Aorta (tissue), 5 donors: ENCODE results near the gene UCK2. TPM values are rescaled to one million over a fixed set of nuclear protein-coding genes. Genes with fewer than 3 reads are reported as not detected.

ENCODE experiments used
- ATAC-seq: fragments of 200-7000 bp; cut with Tn5 transposase; one replicate; pipeline ENCODE4 v1.9.1; 2022; ENCODE audit warnings: moderate library complexity; ENCODE audit not compliant: low FRiP score
- DNase-seq, 2 donors: peaks; one replicate each; pipeline ENCODE4 v3.0.0-alpha.2; 2020
- H3K27ac ChIP-seq, 2 donors: one replicate each; pipeline ENCODE4 v1.5.1; 2013; ENCODE audit warnings: low read length in 2 of 2, mild to moderate bottlenecking in 2 of 2, moderate library complexity in 2 of 2, control low read depth in 1 of 2, inconsistent platforms in 1 of 2, low read depth in 1 of 2
- H3K27me3 ChIP-seq, 2 donors: one replicate each; pipeline ENCODE4 v1.6.1; 2013; ENCODE audit warnings: control low read depth in 1 of 2, low read length in 1 of 2, mild to moderate bottlenecking in 1 of 2, moderate library complexity in 1 of 2; ENCODE audit not compliant: insufficient read depth in 2 of 2, control insufficient read depth in 1 of 2
- H3K36me3 ChIP-seq, 2 donors: one replicate each; pipeline ENCODE4 v1.6.1; 2013; ENCODE audit warnings: control low read depth in 1 of 2, low read length in 1 of 2, mild to moderate bottlenecking in 1 of 2; ENCODE audit not compliant: insufficient read depth in 2 of 2, control insufficient read depth in 1 of 2
- H3K4me1 ChIP-seq, 2 donors: one replicate each; pipeline ENCODE4 v1.6.1; 2013; ENCODE audit warnings: low read length in 2 of 2, control low read depth in 1 of 2, mild to moderate bottlenecking in 1 of 2, moderate library complexity in 1 of 2; ENCODE audit not compliant: insufficient read depth in 2 of 2, control insufficient read depth in 1 of 2
- H3K4me3 ChIP-seq, 2 donors: one replicate each; pipeline ENCODE4 v1.5.1; 2013; ENCODE audit warnings: low read length in 2 of 2, control low read depth in 1 of 2, mild to moderate bottlenecking in 1 of 2
- H3K9me3 ChIP-seq: one replicate; pipeline ENCODE4 v1.6.1; 2013; ENCODE audit warnings: mild to moderate bottlenecking, low read length; ENCODE audit not compliant: control insufficient read depth
- WGBS, 2 donors: extraction: QIAGEN DNeasy Blood & Tissue Kit; methylation state at CpG; one replicate each; pipeline ENCODE4 v1.1.7; 2013; 5-methylcytosine and 5-hydroxymethylcytosine counted together
- intact Hi-C, 2 donors: fragments of 100-400 bp; cut with DNase I; formaldehyde crosslinking; loops; one replicate each; pipeline versions ENCODE4 v1.14.2 to v1.15.0; 2022
- polyA plus RNA-seq, 2 donors: library from polyadenylated mRNA; stranded (reverse); fragments of 200-250 nt; gene quantifications; one replicate each; pipeline ENCODE4 v1.2.3, GENCODE V29; 2013
- total RNA-seq, 2 donors: library from RNA; stranded (reverse); fragmentation: NEBNext Ultra II Directional; extraction: Animal tissue kit (Norgen Biotek cat#: 25700); gene quantifications; one replicate each; pipeline ENCODE4 v1.2.1, GENCODE V29; 2021
- donor health status: healthy with polysubstance abuse.
- donor health status: Bipolar disorder and iron deficiency.
- donor health status: DM: no; HTN: no; CAD: no.
- donor health status: DM: no; HTN: no; CAD: no.
- donor health status: DM: yes; HTN: yes; CAD: no.

The UCK2 gene
- total and polyA plus RNA-seq, 4 donors = 7.2 to 31.1 (median 19.9) TPM

DNA sequence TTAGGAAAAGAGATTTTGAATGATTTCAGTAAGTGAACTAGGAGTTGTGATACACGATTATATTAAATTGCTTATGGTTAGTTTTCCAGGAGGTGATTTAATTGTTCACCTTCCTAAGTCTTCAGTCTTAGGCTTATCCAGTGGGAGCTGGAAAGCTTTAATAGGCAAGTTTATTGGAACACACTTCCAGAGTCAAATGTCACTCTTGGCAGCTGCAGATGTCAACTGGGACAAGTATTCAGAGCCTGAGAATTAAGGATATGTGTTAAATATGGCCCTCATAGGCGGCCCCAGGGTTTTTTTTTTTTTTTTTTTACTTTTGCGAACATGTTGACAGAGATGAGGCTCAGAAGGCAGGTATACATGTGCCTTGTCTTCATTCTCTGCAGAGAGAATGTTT lies 29.2 kb downstream of the UCK2 start:
- intact Hi-C loops = no loop called here
- no peak for ATAC-seq

DNA sequence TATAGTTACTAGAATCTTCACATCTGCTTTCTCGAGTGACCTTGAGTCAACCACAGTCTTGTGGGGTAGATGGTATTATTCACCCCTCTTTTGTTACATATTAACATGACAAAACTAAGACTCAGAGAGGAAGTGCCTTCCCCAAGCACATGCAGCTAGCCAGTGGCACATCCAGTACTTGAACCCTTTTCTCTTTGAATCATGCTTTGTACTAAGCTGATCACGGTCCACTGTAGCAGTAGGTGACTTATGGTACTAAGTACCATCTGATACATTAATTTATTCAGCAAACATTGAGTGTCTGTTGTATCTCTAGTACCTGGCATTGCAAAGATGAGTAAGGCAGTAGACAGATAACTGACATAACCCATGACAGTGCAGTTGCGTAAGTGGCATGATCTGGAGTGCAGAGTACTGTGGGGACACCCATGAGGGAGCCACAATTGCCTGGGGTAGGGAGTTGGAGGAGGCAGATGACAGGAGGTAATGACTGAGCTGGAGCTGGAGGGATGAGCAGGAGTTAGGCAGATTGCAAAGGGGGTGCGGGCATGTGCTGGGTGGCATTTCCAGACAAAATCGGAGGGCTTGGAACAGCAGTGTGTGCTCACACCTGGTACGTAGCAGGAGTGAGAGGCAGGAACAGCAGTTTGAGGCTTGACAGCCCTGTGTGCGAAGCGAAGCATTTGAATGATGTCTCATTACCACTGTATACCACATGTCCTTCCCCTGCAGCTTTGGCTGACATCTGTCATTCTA lies 29.8 kb downstream of the UCK2 start:
- no peaks in the 10 kb centered on the region for H3K36me3 ChIP-seq
- 94 to 95% methylated on average over 8 of the region's 8 CpGs for WGBS, 2 donors
- no peaks in the 10 kb centered on the region for H3K9me3 ChIP-seq
- no peak overlapping the region for H3K27ac ChIP-seq
- no peaks in the 10 kb centered on the region for H3K27me3 ChIP-seq
- intact Hi-C loops = no loop called here
- H3K4me3 ChIP-seq = no peak overlapping the region
- DNase-seq = no peak
- H3K4me1 ChIP-seq = peaks cover 0 to 6% of the 10 kb centered on the region in 2 donors
- ATAC-seq = no peak

More for the DNA sequence above, 29.2 kb downstream of the UCK2 start:
- H3K27me3 ChIP-seq = no peaks in the 10 kb centered on the region
- 35 to 44% methylated on average over 3 of the region's 3 CpGs for WGBS, 2 donors
- peaks cover 1 to 6% of the 10 kb centered on the region in 2 donors for H3K4me1 ChIP-seq
- no peak overlapping the region for H3K27ac ChIP-seq
- H3K36me3 ChIP-seq = no peaks in the 10 kb centered on the region
- no peaks in the 10 kb centered on the region for H3K9me3 ChIP-seq
- no peak for DNase-seq
- H3K4me3 ChIP-seq = no peak overlapping the region

DNA sequence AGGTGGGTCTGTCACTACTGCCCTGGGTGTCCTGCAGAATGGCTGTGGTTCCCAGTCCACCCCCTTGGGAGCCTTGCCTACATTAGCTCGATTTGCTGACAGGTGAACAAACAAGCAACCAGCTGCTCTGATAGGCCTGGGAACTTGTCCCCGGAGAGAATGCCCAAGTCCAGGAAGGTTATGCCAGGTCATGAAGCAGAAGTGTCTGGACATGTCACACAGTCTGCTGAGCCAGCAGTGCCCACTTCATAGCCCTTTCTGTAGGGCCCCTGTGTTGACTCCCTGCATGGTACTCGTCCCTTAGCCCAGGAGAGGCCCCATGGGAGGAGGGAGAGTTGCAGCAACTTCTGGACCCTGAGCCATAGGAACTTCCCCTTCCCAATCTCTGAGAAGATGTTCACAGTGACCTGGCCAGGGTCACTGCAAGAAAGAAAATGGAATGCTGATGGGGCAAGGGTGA lies 31.0 kb downstream of the UCK2 start:
- Histone ChIP-seq H3K36me3 (no peaks in the 10 kb centered on the region), H3K27ac (no peak overlapping the region)
- no peak for ATAC-seq

DNA sequence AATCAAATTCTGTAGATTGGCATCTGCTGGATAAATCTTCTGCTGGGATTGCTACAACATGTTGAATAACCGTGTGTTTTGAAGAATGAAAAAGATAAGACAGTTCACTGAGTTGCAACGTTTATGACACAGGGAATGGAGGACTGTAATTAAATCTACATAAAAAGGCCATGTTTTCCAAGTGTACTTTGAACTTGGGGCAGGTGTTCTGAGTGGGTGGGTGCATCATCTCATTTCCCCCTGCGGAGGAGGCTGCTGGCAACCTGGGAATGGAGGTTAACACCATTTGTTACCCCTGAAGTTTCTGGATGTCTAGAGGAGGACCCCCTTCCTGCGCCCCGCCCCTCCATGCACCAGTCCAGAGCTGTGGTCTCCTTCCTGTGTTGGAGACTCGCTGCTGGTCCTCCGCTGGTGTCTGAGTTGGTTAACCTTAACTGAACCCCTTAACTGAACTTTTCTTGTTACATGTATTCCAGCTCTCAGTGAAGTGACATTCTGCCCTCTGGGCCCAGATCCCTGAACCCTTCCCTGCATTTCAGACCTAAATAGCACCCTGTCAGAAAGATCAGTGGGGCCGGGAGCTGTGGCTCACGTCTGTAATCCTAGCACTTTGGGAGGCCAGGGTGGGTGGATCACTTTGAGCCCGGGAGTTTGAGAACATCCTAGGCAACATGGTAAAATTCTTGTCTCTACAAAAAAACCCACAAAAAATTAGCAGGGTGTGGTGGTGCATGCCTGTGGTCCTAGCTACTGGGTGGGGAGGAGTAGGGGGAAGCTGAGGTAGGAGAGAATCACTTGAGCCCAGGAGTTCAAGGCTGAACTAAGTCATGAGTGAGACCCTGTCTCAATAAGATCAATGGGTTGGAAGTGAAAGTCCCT lies 31.8 kb downstream of the UCK2 start:
- intact Hi-C loops = no loop called here
- Histone ChIP-seq H3K36me3 (no peaks in the 10 kb centered on the region), H3K4me1 (peaks cover 0 to 6% of the 10 kb centered on the region in 2 donors), H3K4me3 (no peak overlapping the region), H3K27me3 (no peaks in the 10 kb centered on the region), H3K27ac (no peak overlapping the region), H3K9me3 (no peaks in the 10 kb centered on the region)
- 88 to 92% methylated on average over 10 of the region's 10 CpGs for WGBS, 2 donors
- ATAC-seq (no peak), DNase-seq (no peak)

More for the DNA sequence above, 31.0 kb downstream of the UCK2 start:
- peaks cover 0 to 6% of the 10 kb centered on the region in 2 donors for H3K4me1 ChIP-seq
- WGBS, 2 donors = 41 to 44% methylated on average over 3 of the region's 3 CpGs
- H3K9me3 ChIP-seq = no peaks in the 10 kb centered on the region
- DNase-seq = no peak
- H3K4me3 ChIP-seq = no peak overlapping the region
- no peaks in the 10 kb centered on the region for H3K27me3 ChIP-seq
- intact Hi-C loops = no loop called here

DNA sequence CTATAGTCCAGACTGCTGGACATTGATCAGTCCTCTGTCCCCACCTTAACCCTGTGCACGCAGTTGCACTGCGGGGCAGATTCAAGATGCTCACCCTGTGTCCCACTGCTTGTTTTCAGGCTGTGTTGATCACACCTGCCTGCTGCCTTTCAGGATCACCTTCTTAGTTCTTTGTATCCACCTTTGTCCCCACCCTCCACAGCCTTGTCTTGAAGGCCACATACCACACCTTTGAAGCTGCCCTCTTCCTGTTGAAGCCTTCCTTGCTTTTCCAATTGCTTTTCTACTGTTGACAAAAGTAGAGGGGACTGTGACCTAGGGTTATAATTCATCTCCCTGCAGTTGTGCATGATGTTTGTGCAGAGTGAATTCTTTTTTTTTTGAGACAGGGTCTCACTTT lies 32.7 kb downstream of the UCK2 start:
- no peaks in the 10 kb centered on the region for H3K27me3 ChIP-seq
- H3K27ac ChIP-seq = no peak overlapping the region
- no peaks in the 10 kb centered on the region for H3K36me3 ChIP-seq
- 95 to 100% methylated on average over 2 of the region's 2 CpGs for WGBS, 2 donors
- no peak for ATAC-seq
- no peaks in the 10 kb centered on the region for H3K9me3 ChIP-seq
- no peak overlapping the region for H3K4me3 ChIP-seq
- intact Hi-C loops = no loop called here
- DNase-seq = no peak
- peaks cover 0 to 6% of the 10 kb centered on the region in 2 donors for H3K4me1 ChIP-seq

DNA sequence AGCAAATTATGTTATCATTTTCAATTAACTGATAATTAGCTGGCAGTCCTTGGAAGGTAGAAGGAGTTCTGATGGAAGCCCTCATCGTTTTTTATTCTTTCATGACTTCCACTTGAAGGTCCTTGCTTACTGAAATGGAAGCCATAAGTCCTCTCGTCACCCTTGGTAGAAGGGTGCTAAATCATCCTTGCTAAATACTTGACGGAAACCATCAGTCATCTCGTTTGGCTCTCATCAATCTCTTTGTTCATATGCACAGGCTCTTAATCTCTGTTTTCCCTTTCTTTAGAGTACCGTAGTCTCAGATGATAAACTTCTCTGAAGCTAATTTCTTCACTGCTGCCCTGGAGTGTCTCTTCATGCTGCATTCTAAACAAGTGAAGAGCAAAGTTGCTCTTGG lies 34.5 kb downstream of the UCK2 start:
- DNase-seq = no peak
- no peak overlapping the region for H3K27ac ChIP-seq
- intact Hi-C loops = no loop called here
- no peaks in the 10 kb centered on the region for H3K27me3 ChIP-seq
- H3K9me3 ChIP-seq = no peaks in the 10 kb centered on the region
- ATAC-seq = no peak
- peaks cover 0 to 2% of the 10 kb centered on the region in 2 donors for H3K36me3 ChIP-seq
- H3K4me1 ChIP-seq = no peaks in the 10 kb centered on the region
- WGBS, 2 donors = 85% methylated on average over 5 of the region's 5 CpGs
- H3K4me3 ChIP-seq = no peak overlapping the region

DNA sequence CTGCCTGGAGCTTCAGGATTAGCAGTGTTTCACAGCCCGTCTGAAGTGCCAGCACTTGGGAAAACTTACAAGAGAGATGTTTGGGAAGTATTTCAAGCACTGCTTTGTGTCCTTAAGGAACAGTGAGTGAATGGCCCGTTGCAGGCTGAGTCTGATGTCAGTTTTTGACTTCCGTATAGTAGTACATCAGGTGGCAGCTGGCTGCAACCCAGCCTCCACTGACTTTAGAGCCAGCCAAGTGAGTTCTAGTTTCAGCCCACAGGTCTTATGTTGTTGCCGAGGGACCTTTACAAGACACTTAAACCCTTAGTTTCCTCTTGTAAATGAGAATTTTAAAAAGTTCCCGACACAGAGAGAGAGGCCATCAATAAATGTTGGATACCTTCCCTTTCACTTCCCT lies 35.0 kb downstream of the UCK2 start:
- H3K4me1 ChIP-seq = no peaks in the 10 kb centered on the region
- ATAC-seq = no peak
- 44 to 45% methylated on average over 5 of the region's 5 CpGs for WGBS, 2 donors
- no peak for DNase-seq
- peaks cover 0 to 2% of the 10 kb centered on the region in 2 donors for H3K36me3 ChIP-seq
- H3K9me3 ChIP-seq = no peaks in the 10 kb centered on the region
- H3K4me3 ChIP-seq = no peak overlapping the region
- intact Hi-C loops = no loop called here
- H3K27me3 ChIP-seq = no peaks in the 10 kb centered on the region
- H3K27ac ChIP-seq = no peak overlapping the region

DNA sequence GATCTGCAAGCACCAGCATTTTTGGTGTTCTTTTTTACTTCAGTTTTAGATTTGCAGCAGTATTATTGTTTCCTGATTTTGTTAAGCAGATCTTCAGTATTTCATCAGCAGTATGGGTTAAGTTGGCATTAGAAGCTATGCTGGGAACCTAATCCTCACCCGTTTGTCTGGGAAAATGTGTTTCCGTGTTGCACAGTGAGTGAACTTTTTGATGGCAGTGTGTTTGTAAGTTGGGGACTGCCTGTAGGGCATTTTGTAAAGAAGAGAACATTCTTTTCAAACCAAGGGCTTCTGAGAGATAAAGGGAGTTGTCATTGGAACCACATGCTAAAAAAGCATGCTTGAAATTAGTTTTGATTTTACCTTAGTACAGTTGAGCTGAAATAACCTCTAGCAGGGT lies 35.9 kb downstream of the UCK2 start:
- DNase-seq = no peak
- ATAC-seq = no peak
- H3K4me1 ChIP-seq = no peaks in the 10 kb centered on the region
- no peaks in the 10 kb centered on the region for H3K27me3 ChIP-seq
- 44 to 51% methylated on average over 2 of the region's 2 CpGs for WGBS, 2 donors
- no peaks in the 10 kb centered on the region for H3K9me3 ChIP-seq
- no peak overlapping the region for H3K27ac ChIP-seq
- H3K36me3 ChIP-seq = peaks cover 0 to 2% of the 10 kb centered on the region in 2 donors
- H3K4me3 ChIP-seq = no peak overlapping the region
- intact Hi-C loops = no loop called here
